GM12874 (cell line): Measurements from ENCODE around the gene KRABD2.

Experiments used
- TF ChIP-seq, protein P1 (sequence below): IDR thresholded peaks from 2 replicates; pipeline ENCODE4 v1.5.1; 2011; ENCODE audit warnings: low read depth, mild to moderate bottlenecking, control low read depth, low read length, moderate library complexity; ENCODE audit not compliant: insufficient read depth

KRABD2 gene

DNA sequence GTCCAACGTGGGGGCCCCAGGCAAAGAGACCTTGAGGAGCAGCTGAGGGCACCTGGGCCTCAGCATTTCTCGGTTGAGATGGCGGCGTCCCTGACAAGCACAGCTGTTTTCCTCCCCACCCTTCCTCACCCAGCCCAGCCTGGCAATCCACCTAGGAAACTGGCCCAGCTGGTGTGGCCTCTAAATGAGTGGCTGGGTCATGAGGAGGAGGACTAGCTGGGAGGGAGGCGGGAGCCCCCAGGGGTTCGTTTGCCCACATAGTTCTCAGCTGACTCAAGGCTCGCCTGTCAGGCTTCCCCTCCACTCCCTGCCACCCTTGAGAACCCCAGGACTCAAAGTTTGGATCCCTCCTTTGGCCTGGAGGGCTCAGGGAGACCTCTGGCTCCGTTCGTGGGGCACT, 15.2 kb upstream of the KRABD2 start:
- TF ChIP-seq, protein P1, sequence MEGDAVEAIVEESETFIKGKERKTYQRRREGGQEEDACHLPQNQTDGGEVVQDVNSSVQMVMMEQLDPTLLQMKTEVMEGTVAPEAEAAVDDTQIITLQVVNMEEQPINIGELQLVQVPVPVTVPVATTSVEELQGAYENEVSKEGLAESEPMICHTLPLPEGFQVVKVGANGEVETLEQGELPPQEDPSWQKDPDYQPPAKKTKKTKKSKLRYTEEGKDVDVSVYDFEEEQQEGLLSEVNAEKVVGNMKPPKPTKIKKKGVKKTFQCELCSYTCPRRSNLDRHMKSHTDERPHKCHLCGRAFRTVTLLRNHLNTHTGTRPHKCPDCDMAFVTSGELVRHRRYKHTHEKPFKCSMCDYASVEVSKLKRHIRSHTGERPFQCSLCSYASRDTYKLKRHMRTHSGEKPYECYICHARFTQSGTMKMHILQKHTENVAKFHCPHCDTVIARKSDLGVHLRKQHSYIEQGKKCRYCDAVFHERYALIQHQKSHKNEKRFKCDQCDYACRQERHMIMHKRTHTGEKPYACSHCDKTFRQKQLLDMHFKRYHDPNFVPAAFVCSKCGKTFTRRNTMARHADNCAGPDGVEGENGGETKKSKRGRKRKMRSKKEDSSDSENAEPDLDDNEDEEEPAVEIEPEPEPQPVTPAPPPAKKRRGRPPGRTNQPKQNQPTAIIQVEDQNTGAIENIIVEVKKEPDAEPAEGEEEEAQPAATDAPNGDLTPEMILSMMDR: no peak

DNA sequence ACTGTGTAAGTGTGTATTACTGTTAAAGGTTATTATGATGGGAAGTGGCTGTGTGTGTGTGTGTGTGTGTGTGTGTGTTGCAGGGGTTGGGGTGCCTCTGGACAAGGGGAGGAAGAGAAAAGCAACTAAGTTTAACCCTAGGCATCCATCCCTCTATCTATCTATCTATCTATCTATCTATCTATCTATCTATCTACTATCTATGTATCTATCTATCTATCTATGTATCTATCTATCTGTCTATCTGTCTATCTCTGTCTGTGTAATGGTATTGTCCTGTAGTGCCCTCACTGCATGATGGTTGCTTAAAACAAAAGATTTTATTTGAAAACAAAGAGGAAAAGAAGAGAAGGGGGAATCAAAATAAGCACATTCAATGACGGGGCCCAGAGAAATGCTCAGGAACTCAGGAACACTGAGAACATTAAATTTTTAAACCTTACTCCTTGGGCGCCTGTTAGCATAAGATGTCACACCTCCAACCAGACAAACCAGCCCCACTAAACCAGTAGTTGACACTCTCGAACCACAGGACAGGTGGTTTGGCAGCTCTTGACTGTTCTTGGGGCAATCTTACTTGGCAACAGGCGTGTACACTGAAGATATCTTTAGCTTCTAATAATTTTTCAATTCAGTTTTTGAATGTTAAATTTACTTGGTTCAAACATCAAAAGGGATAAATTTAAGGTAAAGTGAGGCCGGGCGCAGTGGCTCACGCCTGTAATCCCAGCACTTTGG, 11.6 kb upstream of the KRABD2 start:
- TF ChIP-seq, protein P1: no peak

DNA sequence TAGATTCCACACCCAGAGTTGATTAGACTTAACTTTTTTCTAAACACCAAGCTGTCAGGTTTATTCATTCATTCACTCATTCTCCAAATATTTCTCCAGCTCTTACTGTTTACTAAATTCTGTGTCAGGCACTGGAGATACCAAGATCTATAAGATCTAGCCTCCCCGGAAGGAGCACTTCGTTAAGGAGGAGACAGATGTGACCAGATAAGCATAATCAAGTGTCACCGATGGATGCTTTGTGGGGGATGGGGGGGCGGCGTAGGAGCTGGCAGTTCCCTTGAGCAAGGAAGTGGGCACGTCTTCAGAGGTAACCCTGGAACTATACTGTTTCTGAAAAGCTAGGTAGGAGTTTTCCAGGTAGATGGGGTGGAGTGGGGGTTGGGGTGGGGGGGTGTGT, 10.3 kb upstream of the KRABD2 start:
- TF ChIP-seq, protein P1: no peak

DNA sequence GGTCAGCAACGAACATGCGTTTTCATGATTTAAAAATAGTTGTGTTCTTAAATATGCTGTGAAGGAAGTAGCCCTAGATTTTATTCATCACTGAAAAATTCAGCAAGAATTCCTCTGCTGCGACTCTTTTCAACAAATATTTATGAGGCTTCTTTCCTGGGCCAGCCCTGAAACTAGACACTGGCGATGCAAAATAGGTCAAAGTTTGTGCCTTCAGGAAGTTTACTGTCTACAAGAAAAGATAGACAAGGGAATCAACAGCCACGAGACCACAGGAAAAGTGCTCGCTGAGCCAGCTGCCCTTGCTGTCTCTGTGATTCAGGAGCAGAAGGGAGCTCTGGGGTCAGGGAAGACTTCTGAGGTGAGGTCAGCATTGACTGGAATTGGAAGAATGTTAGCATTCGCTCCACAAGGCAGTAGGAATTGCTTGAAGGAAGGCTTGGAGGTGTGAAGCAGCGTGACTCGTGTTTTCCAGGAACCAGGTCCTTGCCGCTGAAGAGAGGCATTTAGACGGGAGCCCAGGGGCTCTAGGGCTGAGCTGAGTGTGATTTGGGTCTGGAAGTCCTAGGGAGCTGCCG, 8.4 kb upstream of the KRABD2 start:
- TF ChIP-seq, protein P1: no peak

DNA sequence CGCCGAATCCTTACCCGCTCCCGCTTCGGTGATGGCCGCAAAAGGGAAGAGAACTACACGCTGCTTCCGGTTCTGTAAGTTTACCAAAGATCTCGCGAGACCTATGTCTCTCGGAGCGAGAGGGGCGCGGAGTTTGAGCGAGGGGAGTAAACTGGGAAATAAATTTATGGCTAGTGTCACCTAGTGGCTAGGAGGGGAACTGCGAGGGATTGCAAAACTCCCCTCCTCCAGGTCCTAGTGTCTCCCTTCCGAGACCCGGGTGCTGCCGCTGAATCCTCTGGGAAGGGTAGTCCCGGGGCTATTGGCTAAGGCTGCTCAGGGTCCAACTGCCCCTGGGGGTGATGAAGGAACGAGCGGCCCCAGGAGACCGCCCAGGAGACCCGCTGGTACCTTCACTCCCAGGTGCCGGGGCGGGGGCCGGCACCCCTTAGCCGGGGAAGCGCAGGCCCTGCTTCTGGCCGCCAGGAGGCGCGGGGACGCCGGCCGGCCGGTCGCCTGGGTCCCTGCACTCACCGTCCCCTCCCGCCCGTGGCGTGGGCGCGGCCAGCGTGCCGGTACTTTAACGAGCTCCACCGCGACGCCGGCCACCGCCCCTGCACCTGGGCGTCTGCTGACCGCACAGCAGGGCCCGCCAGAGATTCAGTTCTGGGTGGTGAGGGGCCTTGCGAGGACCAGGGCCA, 6.8 kb upstream of the KRABD2 start, which contains the start of gene RPL26:
RPL26 (minus strand) TSS at position 51 of the 680 bp plus-strand sequence. CDS start 883 bp downstream, outside the sequence.
- TF ChIP-seq, protein P1: peak; percentile 81

DNA sequence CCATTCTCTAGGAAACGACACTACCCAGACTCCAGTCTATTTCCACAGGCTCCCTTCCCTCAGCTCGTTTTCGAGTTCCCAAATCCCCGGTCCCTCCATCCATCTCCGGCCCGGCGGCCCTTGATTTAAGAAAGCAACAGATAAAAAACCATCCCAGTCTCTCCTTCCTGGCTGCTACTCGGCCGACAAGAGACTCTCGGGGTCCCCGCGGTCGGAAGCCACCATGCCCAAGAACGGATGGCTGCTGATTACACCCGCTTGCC, 6.3 kb upstream of the KRABD2 start:
- TF ChIP-seq, protein P1: no peak

DNA sequence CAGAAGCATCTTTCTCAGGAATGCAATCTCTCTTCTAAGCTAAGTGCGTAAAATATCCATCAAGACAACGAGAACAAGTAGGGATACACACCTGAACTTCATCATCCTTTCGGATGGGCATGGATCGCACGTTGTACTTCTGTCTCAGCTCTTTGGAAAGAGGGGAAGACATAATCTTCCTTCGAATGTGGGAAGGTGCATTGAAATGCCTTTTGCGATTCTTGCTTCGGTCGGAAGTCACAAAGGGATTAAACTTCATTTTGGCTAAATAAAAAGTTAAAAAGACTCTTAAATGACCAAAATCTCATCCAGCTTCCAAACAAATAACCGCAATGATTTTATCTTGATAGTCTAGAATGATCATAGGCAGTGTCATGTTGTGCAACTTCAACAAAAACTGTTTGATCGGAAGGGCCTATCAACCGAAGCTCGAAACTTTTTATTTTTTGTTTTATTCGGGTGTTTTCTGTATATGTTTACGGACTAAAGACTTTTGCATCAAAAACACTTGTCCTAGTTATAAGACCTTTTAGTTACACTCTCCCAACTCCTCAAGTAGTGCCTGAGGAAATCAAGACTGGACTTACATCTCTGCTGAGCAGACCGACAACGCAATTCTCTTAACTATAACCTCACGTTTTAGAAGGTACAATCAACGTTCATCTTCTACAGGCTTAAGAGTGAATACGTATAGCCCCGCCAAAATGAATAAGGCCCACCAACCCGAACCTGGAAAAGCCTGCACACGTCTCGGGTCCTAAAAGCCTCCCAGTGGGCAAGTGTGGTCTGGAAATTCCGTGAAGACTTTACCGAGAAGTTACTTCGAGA, 5.8 kb upstream of the KRABD2 start:
- TF ChIP-seq, protein P1: no peak
